GM10266 (cell line): ENCODE data around the gene SP140L.
A peak's percentile ranks its signal among the peaks of the same experiment; 100 is the strongest.
"Not testable (repeated sequence)": the region's sequence is repeated elsewhere in the genome, so short reads cannot be mapped to it uniquely, and the experiment has no call there.

Experiments used
- DNase-seq: peaks from one replicate; pipeline ENCODE4 v3.0.0; 2012; ENCODE audit errors: extremely low spot score
- CTCF ChIP-seq: IDR thresholded peaks from 2 replicates; pipeline ENCODE4 v1.5.1; 2012; ENCODE audit warnings: mild to moderate bottlenecking, low read depth; ENCODE audit not compliant: control insufficient read depth, insufficient read depth; ENCODE audit errors: missing control alignments

Gene SP140L

GRCh38 chr2:230335864-230336506 lies 9.0 kb downstream of the SP140L start:
- no peak for TF ChIP-seq CTCF
- no peak for DNase-seq

- DNase-seq = not testable (repeated sequence)
Observed at GRCh38 chr2:230341936-230342528, 15.0 kb downstream of the SP140L start.

- not testable (repeated sequence) for DNase-seq
Observed at GRCh38 chr2:230343041-230343624, 16.1 kb downstream of the SP140L start.

GRCh38 chr2:230343747-230344146 lies 16.8 kb downstream of the SP140L start:
- no peak for DNase-seq
- TF ChIP-seq CTCF = no peak

- TF ChIP-seq CTCF = no peak
- no peak for DNase-seq
Observed at GRCh38 chr2:230346465-230346864, 19.5 kb downstream of the SP140L start.

- TF ChIP-seq CTCF = no peak
- no peak for DNase-seq
Observed at GRCh38 chr2:230346921-230347533, 20.0 kb downstream of the SP140L start.

- DNase-seq = peak; percentile 37
- TF ChIP-seq CTCF = no peak
Observed at GRCh38 chr2:230347659-230348305, 20.8 kb downstream of the SP140L start.

- TF ChIP-seq CTCF = no peak
- no peak for DNase-seq
Observed at GRCh38 chr2:230348787-230349186, 21.8 kb downstream of the SP140L start.
